Activated T-helper 2 cell treated with anti-CD3 and anti-CD28 coated beads, Interferon-gamma antibody, Interleukin-2, Interleukin-4, amounts not matched to agents 10 μg/mL and 5 μg/mL and 100 μg/mL, durations not matched to agents 14 hours and 24 hours and 36 hours (primary cell): Measurements from ENCODE around the gene CCR7. TPM values are rescaled to one million over a fixed set of nuclear protein-coding genes. Genes with fewer than 3 reads are reported as not detected.
"Not testable (repeated sequence)": the region's sequence is repeated elsewhere in the genome, so short reads cannot be mapped to it uniquely, and the experiment has no call there.

Experiments
- DNase-seq: peaks from one replicate; pipeline ENCODE4 v3.0.0; 2021; ENCODE audit warnings: low spot score
- H3K27ac Mint-ChIP-seq: one replicate; pipeline ENCODE4 v1.8.0; 2021; ENCODE audit warnings: mixed read lengths
- H3K27me3 Mint-ChIP-seq: one replicate; pipeline ENCODE4 v1.8.0; 2021; ENCODE audit warnings: low read depth, mixed read lengths
- H3K36me3 Mint-ChIP-seq: one replicate; pipeline ENCODE4 v1.8.0; 2021; ENCODE audit warnings: low read depth, mixed read lengths
- H3K4me1 Mint-ChIP-seq: one replicate; pipeline ENCODE4 v1.8.0; 2021; ENCODE audit warnings: low read depth, mixed read lengths
- H3K4me3 Mint-ChIP-seq: one replicate; pipeline ENCODE4 v1.8.0; 2021; ENCODE audit warnings: low read depth, mild to moderate bottlenecking, moderate library complexity, mixed read lengths
- H3K9me3 Mint-ChIP-seq: one replicate; pipeline ENCODE4 v1.8.0; 2021; ENCODE audit warnings: mixed read lengths
- intact Hi-C: fragments of 100-400 bp; cut with micrococcal nuclease; formaldehyde crosslinking; loops from one replicate; pipeline ENCODE4 v1.15.1; 2023
- total RNA-seq: library from RNA; stranded (reverse); gene quantifications from 2 replicates; pipeline ENCODE4 v1.2.3, GENCODE V29; 2022

Gene CCR7
- total RNA-seq, 1 donor from 2014 or later: 367 TPM

- Mint-ChIP-seq H3K9me3 (no peaks in the 10 kb centered on the region), H3K4me3 (no peak overlapping the region), H3K27ac (peak overlapping the region; percentile 72), H3K4me1 (peaks cover 61% of the 10 kb centered on the region), H3K27me3 (no peaks in the 10 kb centered on the region), H3K36me3 (peaks cover 40% of the 10 kb centered on the region)
- DNase-seq: peak; percentile 8
- intact Hi-C loops: loop anchor here (1.0 to 10.0 kb wide), 2 partner anchors 8 to 856 kb away; no protein-coding TSS in a partner anchor
Measured at GRCh38 chr17:40548982-40549685, 16.1 kb downstream of the CCR7 start.

GRCh38 chr17:40548491-40548981 is 16.7 kb downstream of the CCR7 start:
- H3K9me3 Mint-ChIP-seq: no peaks in the 10 kb centered on the region
- peak overlapping the region; percentile 32 for H3K27ac Mint-ChIP-seq
- intact Hi-C loops: loop anchor here (10.0 kb wide), 1 partner anchor 856 kb away; no protein-coding TSS in a partner anchor
- H3K36me3 Mint-ChIP-seq: peaks cover 34% of the 10 kb centered on the region
- no peaks in the 10 kb centered on the region for H3K27me3 Mint-ChIP-seq
- H3K4me1 Mint-ChIP-seq: peaks cover 58% of the 10 kb centered on the region
- H3K4me3 Mint-ChIP-seq: no peak overlapping the region
- DNase-seq: peak; percentile 6

- Mint-ChIP-seq H3K4me3 (no peak overlapping the region), H3K36me3 (peaks cover 31% of the 10 kb centered on the region), H3K9me3 (no peaks in the 10 kb centered on the region), H3K27ac (peak overlapping the region; percentile 32), H3K27me3 (no peaks in the 10 kb centered on the region), H3K4me1 (peaks cover 58% of the 10 kb centered on the region)
- intact Hi-C loops: loop anchor here (10.0 kb wide), 1 partner anchor 857 kb away; no protein-coding TSS in a partner anchor
- no peak for DNase-seq
Measured at GRCh38 chr17:40547785-40548478, 17.3 kb downstream of the CCR7 start.

GRCh38 chr17:40547079-40547784 is 18.0 kb downstream of the CCR7 start:
- Mint-ChIP-seq H3K27ac (peak overlapping the region; percentile 30), H3K27me3 (no peaks in the 10 kb centered on the region), H3K9me3 (no peaks in the 10 kb centered on the region), H3K36me3 (peaks cover 24% of the 10 kb centered on the region), H3K4me3 (no peak overlapping the region), H3K4me1 (peaks cover 60% of the 10 kb centered on the region)
- intact Hi-C loops: loop anchor here (10.0 kb wide), 1 partner anchor 858 kb away; no protein-coding TSS in a partner anchor
- DNase-seq: peak; percentile 59

GRCh38 chr17:40546497-40546896 is 18.8 kb downstream of the CCR7 start:
- H3K27me3 Mint-ChIP-seq, H3K4me3 Mint-ChIP-seq, H3K27ac Mint-ChIP-seq, H3K9me3 Mint-ChIP-seq, DNase-seq: not testable (repeated sequence)
- Mint-ChIP-seq H3K4me1 (peaks cover 66% of the 10 kb centered on the region), H3K36me3 (peaks cover 19% of the 10 kb centered on the region)
- intact Hi-C loops: loop anchor here (10.0 kb wide), 1 partner anchor 858 kb away; no protein-coding TSS in a partner anchor

GRCh38 chr17:40545660-40546059 is 19.6 kb downstream of the CCR7 start:
- H3K4me1 Mint-ChIP-seq: peaks cover 66% of the 10 kb centered on the region
- H3K27me3 Mint-ChIP-seq: no peaks in the 10 kb centered on the region
- intact Hi-C loops: loop anchor here (10.0 kb wide), 1 partner anchor 859 kb away; no protein-coding TSS in a partner anchor
- no peak overlapping the region for H3K27ac Mint-ChIP-seq
- DNase-seq: no peak
- peaks cover 10% of the 10 kb centered on the region for H3K36me3 Mint-ChIP-seq
- H3K4me3 Mint-ChIP-seq: no peak overlapping the region
- no peaks in the 10 kb centered on the region for H3K9me3 Mint-ChIP-seq

- peaks cover 68% of the 10 kb centered on the region for H3K4me1 Mint-ChIP-seq
- no peaks in the 10 kb centered on the region for H3K27me3 Mint-ChIP-seq
- H3K9me3 Mint-ChIP-seq: no peaks in the 10 kb centered on the region
- intact Hi-C loops: loop anchor here (1.0 to 10.0 kb wide), 3 partner anchors 11 to 862 kb away; no protein-coding TSS in a partner anchor
- H3K4me3 Mint-ChIP-seq: peak overlapping the region; percentile 65
- H3K27ac Mint-ChIP-seq: peak overlapping the region; percentile 94
- peaks cover 3% of the 10 kb centered on the region for H3K36me3 Mint-ChIP-seq
- no peak for DNase-seq
Measured at GRCh38 chr17:40542558-40543411, 22.5 kb downstream of the CCR7 start.

GRCh38 chr17:40541873-40542557 is 23.3 kb downstream of the CCR7 start:
- DNase-seq: no peak
- Mint-ChIP-seq H3K4me1 (peaks cover 67% of the 10 kb centered on the region), H3K9me3 (no peaks in the 10 kb centered on the region), H3K27me3 (no peaks in the 10 kb centered on the region), H3K27ac (peak overlapping the region; percentile 94), H3K4me3 (peak overlapping the region; percentile 65), H3K36me3 (peaks cover 3% of the 10 kb centered on the region)
- intact Hi-C loops: loop anchor here (1.0 to 10.0 kb wide), 6 partner anchors 7 to 863 kb away; no protein-coding TSS in a partner anchor

- Mint-ChIP-seq H3K36me3 (peaks cover 3% of the 10 kb centered on the region), H3K4me3 (peak overlapping the region; percentile 53), H3K9me3 (no peaks in the 10 kb centered on the region), H3K27ac (peak overlapping the region; percentile 94), H3K4me1 (peaks cover 72% of the 10 kb centered on the region), H3K27me3 (no peaks in the 10 kb centered on the region)
- intact Hi-C loops: loop anchor here (1.0 to 10.0 kb wide), 5 partner anchors 8 to 864 kb away; no protein-coding TSS in a partner anchor
- DNase-seq: peak; percentile 78
Measured at GRCh38 chr17:40541060-40541872, 24.0 kb downstream of the CCR7 start.

GRCh38 chr17:40540448-40540847 is 24.8 kb downstream of the CCR7 start:
- Mint-ChIP-seq H3K9me3 (no peaks in the 10 kb centered on the region), H3K4me3 (peak overlapping the region; percentile 53), H3K27me3 (no peaks in the 10 kb centered on the region), H3K4me1 (peaks cover 77% of the 10 kb centered on the region), H3K36me3 (peaks cover 8% of the 10 kb centered on the region), H3K27ac (peak overlapping the region; percentile 94)
- intact Hi-C loops: loop anchor here (2.0 to 10.0 kb wide), 3 partner anchors 58 to 864 kb away; no protein-coding TSS in a partner anchor
- DNase-seq: peak; percentile 43
